ENCODE data around the gene LTB4R. TPM values are rescaled to one million over a fixed set of nuclear protein-coding genes. Genes with fewer than 3 reads are reported as not detected.

LTB4R gene
- polyA plus RNA-seq, 5 donors = 5.2 to 6.9 (median 6.2) TPM

GRCh38 chr14:24299255-24300191 lies 11.8 kb upstream of the LTB4R start, which contains the start of the genes DHRS1 and NOP9:
Gene DHRS1, minus strand, starts transcription at chr14:24299780. Its CDS starts 674 bp downstream, at chr14:24299106.
Gene NOP9, plus strand, starts transcription at chr14:24299850. Its CDS starts 105 bp downstream, at chr14:24299955.
- peak; percentile 89 for DNase-seq

DNA sequence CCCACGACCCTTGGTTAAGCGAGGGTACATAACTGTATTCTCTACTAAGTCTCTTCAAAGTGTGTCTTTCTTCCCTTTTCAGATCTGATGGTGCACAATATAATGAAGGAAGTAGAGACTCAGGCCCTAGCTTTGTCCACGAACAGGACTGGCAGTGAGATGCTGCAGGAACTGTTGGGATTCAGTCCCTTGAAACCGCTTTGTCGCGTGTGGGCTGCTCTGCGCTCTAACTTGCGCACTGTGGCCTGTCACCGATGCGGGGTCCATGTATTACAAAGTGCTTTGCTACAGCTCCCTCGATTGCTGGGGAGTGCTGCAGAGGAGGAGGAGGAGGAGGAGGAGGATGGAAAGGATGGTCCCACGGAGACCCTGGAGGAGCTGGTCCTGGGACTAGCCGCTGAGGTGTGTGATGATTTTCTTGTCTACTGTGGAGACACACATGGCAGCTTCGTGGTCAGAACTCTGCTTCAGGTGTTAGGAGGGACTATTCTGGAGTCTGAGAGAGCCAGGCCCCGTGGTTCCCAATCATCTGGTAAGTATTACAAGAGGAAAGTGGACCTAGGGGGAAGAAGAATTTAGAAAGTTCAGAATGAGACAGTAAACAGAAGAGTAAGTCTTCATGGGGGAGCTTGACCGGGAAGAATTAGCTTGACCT lies 10.8 kb upstream of the LTB4R start:
- no peak for DNase-seq

- no peak for DNase-seq
These were observed 7.3 kb upstream of the LTB4R start for GRCh38 chr14:24304019-24304387.

GRCh38 chr14:24307156-24307574 lies 4.1 kb upstream of the LTB4R start:
- no peak for DNase-seq

DNA sequence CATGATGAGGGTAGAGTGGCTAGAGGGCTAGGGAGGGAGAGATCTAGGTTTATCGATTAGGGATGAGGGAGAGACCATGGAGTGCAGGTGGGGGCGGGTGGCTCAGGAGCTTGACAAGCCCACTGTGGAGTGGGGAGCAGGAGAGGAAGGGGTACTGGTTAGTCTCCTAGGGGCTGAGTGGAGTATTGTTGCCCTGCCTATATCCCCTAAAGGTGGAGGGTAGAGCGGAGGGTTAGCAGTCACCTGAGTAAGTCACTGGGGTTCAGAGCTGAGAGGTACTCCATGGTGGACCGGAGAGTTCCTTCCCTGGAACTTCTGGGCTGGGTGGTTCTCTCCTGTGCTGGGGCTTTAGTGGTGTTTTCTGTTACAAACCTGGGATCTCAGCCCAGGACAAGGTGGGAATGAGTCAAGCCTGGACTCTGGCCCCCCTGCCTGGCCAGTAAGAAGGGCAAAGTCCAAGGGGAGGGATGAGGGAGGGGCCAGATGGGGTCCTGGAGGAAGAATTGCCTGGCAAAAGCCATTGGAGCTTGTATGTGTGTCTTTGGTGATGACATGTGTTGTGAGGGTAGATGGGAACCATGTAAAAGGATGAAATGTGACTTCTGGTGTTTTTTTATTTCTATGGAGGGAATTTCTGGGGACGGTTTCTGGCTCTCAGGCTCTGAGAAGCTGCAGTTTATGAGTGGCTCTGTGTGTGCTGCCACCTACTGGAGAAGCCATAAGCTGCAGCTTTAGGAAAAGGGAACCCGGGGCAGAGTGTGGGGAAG lies 3.5 kb upstream of the LTB4R start, which contains the start of gene CIDEB:
Gene CIDEB (minus strand): TSS at position 403 of the 767 bp plus-strand sequence. CDS start 119 bp downstream, at position 284.
- DNase-seq = no peak

GRCh38 chr14:24308342-24309124 lies 2.8 kb upstream of the LTB4R start:
- no peak for DNase-seq

- no peak for DNase-seq
These were observed 1.6 kb upstream of the LTB4R start, which contains the start of gene LTB4R2 for GRCh38 chr14:24309538-24310264. Gene LTB4R2, plus strand, starts transcription at chr14:24310140. Its CDS starts 525 bp downstream, at chr14:24310665.

DNA sequence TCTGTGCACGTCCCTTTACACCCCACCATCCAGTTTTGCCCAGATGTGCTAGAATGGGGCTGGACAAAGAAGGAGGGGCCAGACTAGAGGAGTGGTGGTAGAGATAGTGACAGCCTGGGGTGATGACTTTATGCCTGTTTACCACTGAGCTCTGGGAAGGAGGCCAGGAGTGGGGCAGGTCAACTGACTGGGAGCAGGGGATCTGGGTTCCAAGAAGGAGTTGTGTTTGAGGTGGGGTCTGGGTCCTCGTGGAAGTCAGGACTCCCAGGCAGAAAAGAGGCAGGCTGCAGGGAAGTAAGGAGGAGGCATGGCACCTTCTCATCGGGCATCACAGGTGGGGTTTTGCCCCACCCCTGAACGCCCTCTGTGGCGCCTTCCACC lies 1.0 kb upstream of the LTB4R start:
- no peak for DNase-seq

DNA sequence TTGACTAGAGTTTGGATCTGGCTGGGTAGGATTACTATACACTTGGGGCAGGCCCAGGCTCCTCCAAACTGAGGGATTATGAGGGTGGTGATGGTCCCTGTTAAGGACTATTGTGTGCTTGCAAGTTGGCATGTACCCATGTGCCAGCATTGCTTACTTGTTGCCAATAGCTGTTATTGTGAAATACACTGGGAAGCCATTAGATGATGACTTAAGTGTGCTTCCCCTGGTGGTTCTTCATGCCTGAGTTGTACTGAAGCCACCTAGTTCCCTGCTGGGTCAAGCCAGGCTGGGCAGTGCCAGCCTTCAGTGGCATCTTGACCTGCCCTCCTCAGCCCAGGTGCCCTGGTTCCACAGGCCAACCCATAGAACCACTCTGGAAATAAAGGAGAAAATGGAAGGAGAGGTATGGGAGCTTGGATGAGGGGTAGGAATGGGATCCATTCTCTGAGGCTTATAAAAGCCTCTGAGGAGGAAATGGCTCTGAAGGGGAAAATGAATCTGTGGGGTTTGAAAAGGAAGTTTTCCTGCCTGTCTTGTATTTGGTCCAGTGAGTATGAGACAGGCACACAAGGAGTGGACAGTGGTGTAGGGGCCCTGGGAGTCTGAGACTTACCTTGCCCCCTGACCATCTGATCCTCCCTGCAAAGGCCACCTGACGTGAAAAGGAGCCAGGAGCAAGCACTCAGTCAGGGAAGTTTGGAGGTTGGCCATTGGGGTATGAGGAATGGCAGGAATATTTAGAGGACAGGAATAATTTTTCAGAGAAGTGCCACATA lies 724 bp downstream of the LTB4R start:
- DNase-seq = no peak

- no peak for DNase-seq
These were observed 1.6 kb downstream of the LTB4R start for GRCh38 chr14:24312736-24313507.

- DNase-seq = no peak
These were observed 2.6 kb downstream of the LTB4R start for GRCh38 chr14:24313913-24314312.

GRCh38 chr14:24314377-24315193 lies 3.3 kb downstream of the LTB4R start:
- no peak for DNase-seq

GRCh38 chr14:24315243-24315806 lies 4.0 kb downstream of the LTB4R start:
- DNase-seq = no peak

GRCh38 chr14:24315807-24316596 lies 4.7 kb downstream of the LTB4R start:
- DNase-seq = no peak

DNA sequence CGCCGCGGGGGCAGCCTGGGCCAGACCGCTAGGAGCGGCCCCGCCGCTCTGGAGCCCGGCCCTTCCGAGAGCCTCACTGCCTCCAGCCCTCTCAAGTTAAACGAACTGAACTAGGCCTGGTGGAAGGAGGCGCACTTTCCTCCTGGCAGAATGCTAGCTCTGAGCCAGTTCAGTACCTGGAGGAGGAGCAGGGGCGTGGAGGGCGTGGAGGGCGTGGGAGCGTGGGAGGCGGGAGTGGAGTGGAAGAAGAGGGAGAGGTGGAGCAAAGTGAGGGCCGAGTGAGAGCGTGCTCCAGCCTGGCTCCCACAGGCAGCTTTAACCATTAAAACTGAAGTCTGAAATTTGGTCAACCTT lies 5.3 kb downstream of the LTB4R start:
- DNase-seq = no peak

- no peak for DNase-seq
These were observed 6.0 kb downstream of the LTB4R start for GRCh38 chr14:24317141-24317928.

Measured in right lung (tissue), 5 donors.